ENCODE measurements around the gene CEPT1.

GRCh38 chr1:111133866-111134265 lies 6.2 kb upstream of the CEPT1 start:
- TF ChIP-seq CTCF (IDR thresholded peaks at IDR 0.05; ENCODE audit: low read depth, low read length): no peak
- no peak for TF ChIP-seq EZH2phosphoT487 (IDR thresholded peaks at IDR 0.05; ENCODE audit: low read depth)
